SIG-M5 treated with dmso at 0.1 percent for 504 hours (cell line): Measurements from ENCODE around the gene ANAPC15.

Experiments
- DNase-seq: peaks from one replicate; lab custom pipeline; 2025; ENCODE audit not compliant: unreplicated experiment; lab: John Stamatoyannopoulos, UW

Gene ANAPC15

DNA sequence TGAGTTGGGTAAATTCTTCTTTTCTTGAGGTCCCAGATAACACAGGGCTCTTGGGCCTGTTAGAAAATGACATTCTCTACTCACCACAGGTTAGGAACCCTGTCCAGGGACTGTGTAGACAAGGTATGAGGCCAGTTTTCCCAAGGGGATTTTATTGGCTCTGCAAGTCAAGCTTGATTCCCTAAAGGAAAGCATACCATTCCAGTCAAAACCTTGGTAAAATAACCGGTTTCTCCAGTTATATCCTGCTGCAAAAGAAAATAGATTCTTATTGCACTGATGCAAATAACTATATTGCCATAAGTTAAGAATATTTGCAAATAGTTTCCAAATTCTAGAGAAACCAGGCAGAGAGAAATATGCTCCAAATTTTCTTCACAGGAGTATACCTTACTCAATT, 13.5 kb upstream of the ANAPC15 start:
- DNase-seq = no peak

GRCh38 chr11:72124046-72124445, 11.6 kb upstream of the ANAPC15 start:
- no peak for DNase-seq

- no peak for DNase-seq
These were observed 10.7 kb upstream of the ANAPC15 start for GRCh38 chr11:72123117-72123653.

GRCh38 chr11:72122607-72123006, 10.1 kb upstream of the ANAPC15 start:
- no peak for DNase-seq

DNA sequence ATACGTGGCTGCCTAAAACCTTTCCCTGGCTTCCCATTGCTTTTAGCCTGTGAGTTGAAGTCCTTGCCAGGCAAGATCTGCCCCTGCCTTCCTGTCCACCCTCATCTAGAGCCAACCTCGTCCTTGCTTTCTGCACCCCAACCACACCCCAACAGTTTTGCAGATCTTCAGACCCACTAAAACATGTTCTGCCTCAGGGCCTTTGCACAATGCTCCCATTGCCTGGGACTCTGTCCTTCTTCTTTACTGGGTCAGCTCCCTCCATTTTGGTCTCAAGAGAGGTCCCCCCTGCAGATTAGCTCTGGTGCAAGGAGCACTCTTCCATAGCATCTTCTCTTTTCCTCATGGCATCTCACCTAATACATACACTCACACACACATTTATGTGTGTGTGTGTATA, 8.4 kb upstream of the ANAPC15 start:
- no peak for DNase-seq

- peak; percentile 8 for DNase-seq
These were observed 6.7 kb upstream of the ANAPC15 start for GRCh38 chr11:72119198-72119597.

DNA sequence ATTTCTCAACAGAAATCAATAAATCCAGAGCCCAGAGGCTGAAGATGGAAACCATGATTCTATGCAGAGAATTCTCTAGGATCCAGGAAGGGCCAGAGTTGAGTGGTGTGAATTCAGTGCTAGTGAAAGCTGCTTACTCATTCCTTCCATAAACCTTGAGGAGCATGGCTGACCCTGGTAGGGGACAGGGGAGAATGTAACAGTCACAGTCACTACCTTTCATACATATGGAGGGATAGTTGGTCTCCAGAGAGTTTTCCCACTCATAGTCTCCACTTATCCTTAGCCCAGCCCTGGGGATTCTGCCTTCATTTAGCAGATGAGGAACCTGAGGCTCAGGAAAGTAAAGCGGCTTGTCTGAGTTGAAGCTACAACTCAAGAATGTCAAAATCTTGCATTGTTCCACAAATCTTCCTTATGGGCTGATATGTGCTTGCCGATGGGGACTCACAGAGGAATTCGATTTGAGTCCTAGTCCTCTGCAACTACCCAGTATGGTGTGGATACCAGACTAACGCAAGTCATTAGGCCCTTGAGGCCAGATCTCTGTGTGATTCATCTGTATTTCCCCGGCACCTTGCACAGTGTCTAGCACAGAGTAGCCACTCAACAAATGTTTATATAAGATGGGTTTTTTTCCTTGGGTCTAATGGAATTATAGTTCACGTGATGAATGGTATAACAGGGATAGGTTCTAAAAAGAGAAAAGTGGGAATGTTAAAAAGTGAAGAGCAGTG, 3.7 kb upstream of the ANAPC15 start:
- no peak for DNase-seq

DNA sequence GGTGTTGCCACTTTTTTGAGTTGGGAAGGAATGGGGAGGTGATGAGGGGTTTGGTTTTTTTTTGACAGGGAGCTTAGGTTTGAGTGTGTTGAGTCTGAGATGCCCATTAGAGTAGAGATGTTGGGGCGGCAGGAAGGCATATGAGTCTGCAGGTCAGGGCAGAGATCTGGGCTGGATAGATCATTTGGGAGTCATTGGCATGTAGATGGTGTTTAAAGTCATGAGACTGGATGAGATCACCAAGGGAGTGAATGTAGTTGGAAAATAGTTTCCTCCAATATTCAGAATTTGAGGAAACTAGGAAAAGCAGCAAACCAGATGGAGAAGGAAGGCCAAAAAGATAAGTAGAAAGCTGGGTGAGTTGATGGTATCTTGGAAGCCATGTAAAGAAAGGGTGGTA, 2.1 kb upstream of the ANAPC15 start:
- no peak for DNase-seq

DNA sequence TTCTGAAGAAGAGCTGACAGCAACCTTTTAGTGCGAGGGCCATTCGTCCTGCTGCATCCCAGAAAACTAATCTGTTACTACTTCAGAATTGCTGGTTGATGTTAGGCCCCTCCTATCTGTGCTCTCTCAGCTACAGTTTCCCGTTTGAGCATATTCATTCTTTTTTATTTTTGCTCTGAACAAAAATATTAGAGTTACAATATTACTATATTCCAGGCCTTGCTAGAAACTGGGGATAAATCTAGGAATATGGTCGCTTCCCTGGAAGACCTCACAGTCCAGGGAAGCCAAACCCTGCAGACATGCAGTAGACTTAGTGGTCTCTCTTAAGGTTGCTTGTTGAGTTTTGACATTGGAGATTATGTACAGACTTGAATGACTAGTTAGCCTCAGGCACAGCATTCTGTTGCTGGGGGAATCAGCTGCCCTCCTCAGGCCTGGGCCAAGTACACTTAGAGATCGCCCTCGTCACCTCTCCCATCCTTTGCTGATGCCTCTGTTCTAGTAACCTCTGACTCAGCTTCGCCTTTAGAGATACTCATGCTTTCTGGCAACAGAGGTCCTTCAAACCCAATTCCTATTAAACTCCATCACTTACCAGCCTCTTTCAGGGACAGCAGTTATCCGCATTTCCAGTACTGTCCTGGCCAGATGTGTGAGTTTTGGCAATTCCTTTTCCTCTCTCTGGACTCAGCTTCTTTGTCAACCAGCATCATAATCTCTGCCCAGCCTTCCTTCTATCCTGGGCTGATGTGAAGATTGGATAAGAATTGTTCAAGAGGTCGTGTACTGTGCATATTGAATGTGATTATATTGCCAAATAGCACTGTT, 698 bp upstream of the ANAPC15 start:
- no peak for DNase-seq

GRCh38 chr11:72111300-72112142, 974 bp downstream of the ANAPC15 start:
- no peak for DNase-seq

DNA sequence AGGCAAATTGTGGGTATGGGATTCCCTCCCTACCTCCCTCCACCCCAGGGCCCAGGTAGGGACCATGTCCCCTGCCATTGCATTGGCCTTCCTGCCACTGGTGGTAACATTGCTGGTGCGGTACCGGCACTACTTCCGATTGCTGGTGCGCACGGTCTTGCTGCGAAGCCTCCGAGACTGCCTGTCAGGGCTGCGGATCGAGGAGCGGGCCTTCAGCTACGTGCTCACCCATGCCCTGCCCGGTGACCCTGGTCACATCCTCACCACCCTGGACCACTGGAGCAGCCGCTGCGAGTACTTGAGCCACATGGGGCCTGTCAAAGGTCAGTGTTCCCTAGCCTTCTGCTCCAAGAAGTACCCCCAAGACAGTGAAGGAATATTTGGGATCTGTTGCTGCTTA, 6.6 kb downstream of the ANAPC15 start, which contains the start of gene TOMT:
TSS of gene TOMT (plus strand) at position 37 of the 400 bp plus-strand sequence. CDS start at position 65, 28 bp downstream.
- no peak for DNase-seq

DNA sequence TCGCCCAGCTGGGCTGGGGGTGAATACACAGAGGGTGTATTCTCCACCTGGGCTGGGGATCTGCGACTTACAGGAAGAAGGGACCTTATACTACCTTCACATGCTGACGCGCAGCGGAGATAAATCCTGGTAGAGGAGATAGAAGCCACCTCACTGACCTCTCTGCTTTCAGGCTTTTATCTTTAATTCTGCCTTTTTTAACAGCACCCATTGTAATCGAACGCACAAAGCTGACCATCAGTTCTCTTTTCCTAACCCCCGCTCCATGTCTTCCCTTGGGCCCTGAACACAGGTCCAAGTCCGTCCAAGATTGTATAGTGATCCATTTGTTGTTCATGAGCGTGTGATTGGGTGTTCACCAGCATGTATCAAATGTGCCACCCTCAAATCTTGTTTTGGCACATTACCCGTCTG, 8.7 kb downstream of the ANAPC15 start:
- DNase-seq = no peak

GRCh38 chr11:72102946-72103753, 9.3 kb downstream of the ANAPC15 start, which contains the start of gene LAMTOR1:
Gene LAMTOR1, minus strand, starts transcription at chr11:72103297. Its CDS starts 73 bp downstream, at chr11:72103224.
- peak; percentile 97 for DNase-seq

DNA sequence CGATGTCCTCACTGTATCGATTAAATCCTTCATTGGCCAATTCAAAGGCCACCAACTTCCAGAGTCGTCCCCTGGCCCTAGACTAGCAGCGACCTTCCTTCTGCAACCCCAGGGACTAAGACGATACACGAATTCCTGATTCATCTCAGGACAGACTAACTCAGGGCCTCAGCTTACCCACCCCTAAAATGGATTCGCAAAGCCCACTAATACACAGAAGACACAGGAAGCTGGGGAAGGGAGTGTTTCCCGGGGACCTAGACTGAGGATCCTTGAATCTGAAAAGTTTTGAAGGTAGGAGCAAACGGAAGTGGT, 9.9 kb downstream of the ANAPC15 start:
- DNase-seq = no peak

GRCh38 chr11:72102162-72102561, 10.3 kb downstream of the ANAPC15 start:
- peak; percentile 10 for DNase-seq

- peak; percentile 84 for DNase-seq
These were observed 12.0 kb downstream of the ANAPC15 start for GRCh38 chr11:72100462-72100861.

GRCh38 chr11:72100009-72100408, 12.5 kb downstream of the ANAPC15 start:
- no peak for DNase-seq

DNA sequence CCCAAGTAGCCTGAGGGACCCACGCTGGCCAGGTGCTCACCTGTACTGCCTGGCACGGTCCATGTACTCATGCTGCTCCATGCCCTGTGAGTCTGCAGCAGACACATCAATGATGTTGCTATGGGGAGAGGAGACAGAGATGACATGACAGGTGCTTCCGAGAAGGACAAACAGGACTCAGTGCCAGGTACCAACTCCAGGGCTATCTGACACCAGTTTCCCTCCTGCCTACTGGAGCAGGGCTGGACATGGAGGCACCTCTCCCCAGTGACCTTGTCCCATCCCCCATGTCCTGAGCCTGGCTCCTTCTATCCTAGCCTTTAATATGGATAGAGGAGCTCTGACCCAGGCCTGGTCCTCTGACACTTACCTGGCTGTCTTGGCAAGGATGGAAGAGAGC, 13.8 kb downstream of the ANAPC15 start:
- no peak for DNase-seq

DNA sequence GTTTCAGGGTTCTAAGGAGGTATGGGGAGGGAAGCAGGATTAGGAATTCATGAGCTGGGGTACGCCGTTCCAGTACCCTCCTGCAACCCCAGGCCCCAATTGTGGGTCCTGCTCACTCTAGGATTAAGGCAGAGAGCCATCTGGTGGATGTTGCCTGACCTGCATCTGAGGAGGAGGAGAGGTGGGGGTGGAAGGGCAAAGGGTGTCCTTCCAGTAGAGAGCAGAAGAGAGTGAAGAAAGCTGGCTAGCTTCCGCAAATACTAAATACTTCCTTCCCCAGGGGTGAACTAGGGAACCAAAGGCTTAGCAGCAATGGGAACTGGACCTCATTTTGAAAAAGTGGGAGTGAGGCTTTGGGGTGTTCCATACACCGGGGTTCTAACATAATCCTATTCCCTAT, 21.2 kb downstream of the ANAPC15 start:
- peak; percentile 90 for DNase-seq

DNA sequence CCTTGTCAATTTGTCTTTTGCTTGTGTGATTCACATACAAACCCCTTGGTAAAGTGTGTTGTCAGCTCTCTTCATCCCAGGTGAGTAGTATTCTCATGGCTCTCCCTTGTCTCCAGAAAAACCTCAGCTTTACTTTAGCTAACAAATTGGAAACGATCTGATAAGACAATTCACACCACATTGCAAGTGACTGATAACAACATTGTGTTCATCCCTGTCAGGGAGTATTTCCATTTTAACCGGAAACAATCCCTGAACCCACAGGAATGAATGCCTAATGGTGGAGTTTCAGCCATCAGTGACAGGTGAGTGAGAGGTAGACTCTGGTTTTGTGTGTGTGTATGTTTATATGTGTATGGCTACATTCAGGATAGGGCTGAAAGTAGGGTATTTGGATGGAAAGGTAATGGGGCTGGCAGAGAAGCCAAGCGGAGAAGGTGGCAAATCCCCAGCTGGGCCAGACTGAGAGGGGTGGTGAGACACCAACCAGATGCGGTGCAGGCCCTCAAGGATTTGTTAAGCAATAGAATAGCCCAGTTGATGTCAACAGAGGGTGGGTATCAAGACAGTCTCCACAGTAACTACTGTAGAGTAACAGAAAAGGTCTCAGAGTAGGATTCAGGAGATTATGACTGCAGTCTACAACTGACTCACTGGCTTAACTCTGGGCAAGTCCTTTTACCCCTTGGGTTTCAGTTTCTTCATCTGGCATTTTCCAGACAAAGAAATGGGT, 24.3 kb downstream of the ANAPC15 start:
- no peak for DNase-seq
